ENCODE measurements around the gene CREM. TPM values are rescaled to one million over a fixed set of nuclear protein-coding genes. Genes with fewer than 3 reads are reported as not detected.
A peak's percentile ranks its signal among the peaks of the same experiment; 100 is the strongest.
"Not testable (repeated sequence)": the region's sequence is repeated elsewhere in the genome, so short reads cannot be mapped to it uniquely, and the experiment has no call there.

CREM gene
- total RNA-seq, 1 donor from 2014 or later, result 78.4 TPM

GRCh38 chr10:35194471-35194870, 67.8 kb downstream of the CREM start:
- no peak for DNase-seq (ENCODE audit: low read depth in 2 of 2)

GRCh38 chr10:35194906-35195305, 68.3 kb downstream of the CREM start:
- DNase-seq (ENCODE audit: low read depth in 2 of 2), result peak; percentile 66 to 83

- peak; percentile 99 to 100 for DNase-seq (ENCODE audit: low read depth in 2 of 2)
Observed at GRCh38 chr10:35195361-35196306, 69.0 kb downstream of the CREM start.

GRCh38 chr10:35200487-35200886, 73.8 kb downstream of the CREM start:
- no peak for DNase-seq (ENCODE audit: low read depth in 2 of 2)

GRCh38 chr10:35201234-35201633, 74.6 kb downstream of the CREM start:
- DNase-seq (ENCODE audit: low read depth in 2 of 2), result no peak

- DNase-seq (ENCODE audit: low read depth in 2 of 2), result peak in 1 of 2 donors; percentile 50
Observed at GRCh38 chr10:35202050-35202449, 75.4 kb downstream of the CREM start.

- peak; percentile 31 to 96 for DNase-seq (ENCODE audit: low read depth in 2 of 2)
Observed at GRCh38 chr10:35203745-35204144, 77.1 kb downstream of the CREM start.

- DNase-seq (ENCODE audit: low read depth in 2 of 2), result peak in 1 of 2 donors; percentile 39
Observed at GRCh38 chr10:35204650-35205319, 78.1 kb downstream of the CREM start.

- no peak for DNase-seq (ENCODE audit: low read depth in 2 of 2)
Observed at GRCh38 chr10:35206274-35206673, 79.6 kb downstream of the CREM start.

- DNase-seq (ENCODE audit: low read depth in 2 of 2), result no peak
Observed at GRCh38 chr10:35208536-35208935, 81.9 kb downstream of the CREM start.

- DNase-seq (ENCODE audit: low read depth in 2 of 2), result no peak
Observed at GRCh38 chr10:35208949-35209613, 82.4 kb downstream of the CREM start.

GRCh38 chr10:35210961-35211360, 84.3 kb downstream of the CREM start:
- no peak for DNase-seq (ENCODE audit: low read depth in 2 of 2)

GRCh38 chr10:35211390-35211789, 84.7 kb downstream of the CREM start:
- no peak for DNase-seq (ENCODE audit: low read depth in 2 of 2)

GRCh38 chr10:35212856-35213255, 86.2 kb downstream of the CREM start:
- DNase-seq (ENCODE audit: low read depth in 2 of 2), result no peak

GRCh38 chr10:35213699-35214098, 87.1 kb downstream of the CREM start:
- DNase-seq (ENCODE audit: low read depth in 2 of 2), result no peak

- DNase-seq (ENCODE audit: low read depth in 2 of 2), result no peak
Observed at GRCh38 chr10:35214607-35215020, 88.0 kb downstream of the CREM start.

- no peak for DNase-seq (ENCODE audit: low read depth in 2 of 2)
Observed at GRCh38 chr10:35215107-35215506, 88.5 kb downstream of the CREM start.

- DNase-seq (ENCODE audit: low read depth in 2 of 2), result peak; percentile 46 to 78
Observed at GRCh38 chr10:35216303-35216905, 89.8 kb downstream of the CREM start.

GRCh38 chr10:35216956-35217355, 90.3 kb downstream of the CREM start:
- DNase-seq (ENCODE audit: low read depth in 2 of 2), result not testable (repeated sequence)

GRCh38 chr10:35217455-35217854, 90.8 kb downstream of the CREM start:
- DNase-seq (ENCODE audit: low read depth in 2 of 2), result peak; percentile 66 to 69

GRCh38 chr10:35218339-35218955, 91.8 kb downstream of the CREM start:
- DNase-seq (ENCODE audit: low read depth in 2 of 2), result peak; percentile 92 to 95
